ENCODE measurements around the gene PRR7. TPM values are rescaled to one million over a fixed set of nuclear protein-coding genes. Genes with fewer than 3 reads are reported as not detected.

PRR7 gene
- polyA plus RNA-seq, 3 donors: 1.8 to 17.4 (median 2.1) TPM

DNA sequence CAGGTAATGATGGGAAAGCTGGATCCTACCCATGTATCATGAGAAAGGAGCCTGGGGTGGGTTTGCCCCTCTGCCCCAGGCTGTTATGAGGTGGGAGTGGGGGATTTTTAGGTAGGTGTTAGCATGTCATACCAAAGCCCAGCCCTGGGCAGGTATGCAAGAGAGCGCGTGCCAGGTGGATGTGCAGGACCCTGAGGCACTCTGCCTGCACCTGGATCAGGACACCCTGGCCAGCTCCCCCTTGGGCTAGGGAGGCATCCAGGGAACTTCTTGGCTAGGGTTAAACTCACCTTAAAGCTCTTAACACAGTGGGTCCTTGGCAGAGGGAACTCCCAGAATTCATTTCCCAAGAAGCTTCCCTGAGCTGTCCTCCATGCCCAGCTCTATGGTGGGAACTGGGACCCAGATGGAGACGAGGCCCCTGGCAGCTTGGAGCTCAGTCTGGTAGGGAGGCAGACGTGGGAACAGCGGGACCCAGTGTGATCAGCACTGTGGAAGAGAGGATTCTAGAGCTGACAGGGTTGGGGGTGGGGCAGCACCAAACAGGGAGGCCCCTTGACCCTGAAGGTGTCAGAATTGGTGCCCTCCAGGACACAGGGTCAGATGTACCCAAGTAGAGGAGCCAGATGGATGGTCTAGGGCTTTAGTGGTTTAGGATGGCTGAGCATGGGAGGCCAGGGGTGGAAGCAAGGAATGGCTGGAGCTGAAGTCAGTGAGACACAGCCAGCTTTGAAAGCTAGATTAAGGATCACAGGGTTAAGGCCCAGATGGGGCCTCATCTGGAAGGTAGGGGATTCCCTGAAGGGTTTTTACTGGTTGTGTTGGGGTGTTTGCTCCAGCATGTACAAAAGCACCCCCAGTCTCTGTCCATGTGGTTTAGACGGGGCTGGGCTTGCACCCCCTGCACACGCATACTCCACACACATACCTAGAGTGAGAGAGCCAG, 2.2 kb upstream of the PRR7 start:
- Histone ChIP-seq H3K4me1 (ENCODE audit: control insufficient read depth in 1 of 2, insufficient read depth in 2 of 2, low read length in 2 of 2) (peaks cover 38 to 57% of the 10 kb centered on the region in 2 donors), H2AFZ (ENCODE audit: insufficient read depth, low read depth, low read length, poor library complexity, severe bottlenecking) (no peak overlapping the region), H3K36me3 (replicated peaks in 1 of 2; ENCODE audit: control insufficient read depth in 1 of 2, insufficient read depth in 2 of 2, low read length in 2 of 2) (peaks cover 42 to 45% of the 10 kb centered on the region in 2 donors), H3K27ac (ENCODE audit: low read depth in 1 of 2, low read length in 2 of 2) (no peak overlapping the region), H3K27me3 (ENCODE audit: control insufficient read depth in 2 of 2, insufficient read depth in 2 of 2, low read length in 2 of 2) (peaks cover 0 to 18% of the 10 kb centered on the region in 2 donors), H4K20me1 (ENCODE audit: insufficient read depth, low read length) (peaks cover 84% of the 10 kb centered on the region), H3K4me3 (replicated peaks in 1 of 3; ENCODE audit: low read depth in 2 of 3, low read length in 3 of 3) (no peak overlapping the region), H3K9me3 (replicated peaks in 1 of 2; ENCODE audit: control insufficient read depth in 1 of 2, insufficient read depth in 1 of 2, low read length in 2 of 2) (no peaks in the 10 kb centered on the region), H3K79me2 (ENCODE audit: insufficient read depth, low read length) (no peaks in the 10 kb centered on the region), H3K9ac (ENCODE audit: insufficient read depth, low read length, poor library complexity, severe bottlenecking) (no peak overlapping the region), H3K4me2 (replicated peaks; ENCODE audit: extremely low read depth, low read length, poor library complexity, severe bottlenecking) (no peak overlapping the region)
- 84% methylated on average over 5 of the region's 7 CpGs for WGBS (ENCODE audit: insufficient coverage)
- no peak for DNase-seq
- Mint-ChIP-seq H3K27ac (peak overlapping the region in 4 of 7 donors; percentile 18 to 79 (median 73)), H3K4me1 (peaks cover 41% of the 10 kb centered on the region), H3K27me3 (ENCODE audit: low read depth in 3 of 3) (peaks cover 18 to 30% (median 23%) of the 10 kb centered on the region in 3 donors), H3K9me3 (peaks cover 0 to 3% (median 0%) of the 10 kb centered on the region in 7 donors), H3K36me3 (peaks cover 39 to 41% of the 10 kb centered on the region in 2 donors), H3K4me3 (no peak overlapping the region)
- TF ChIP-seq, protein P1, sequence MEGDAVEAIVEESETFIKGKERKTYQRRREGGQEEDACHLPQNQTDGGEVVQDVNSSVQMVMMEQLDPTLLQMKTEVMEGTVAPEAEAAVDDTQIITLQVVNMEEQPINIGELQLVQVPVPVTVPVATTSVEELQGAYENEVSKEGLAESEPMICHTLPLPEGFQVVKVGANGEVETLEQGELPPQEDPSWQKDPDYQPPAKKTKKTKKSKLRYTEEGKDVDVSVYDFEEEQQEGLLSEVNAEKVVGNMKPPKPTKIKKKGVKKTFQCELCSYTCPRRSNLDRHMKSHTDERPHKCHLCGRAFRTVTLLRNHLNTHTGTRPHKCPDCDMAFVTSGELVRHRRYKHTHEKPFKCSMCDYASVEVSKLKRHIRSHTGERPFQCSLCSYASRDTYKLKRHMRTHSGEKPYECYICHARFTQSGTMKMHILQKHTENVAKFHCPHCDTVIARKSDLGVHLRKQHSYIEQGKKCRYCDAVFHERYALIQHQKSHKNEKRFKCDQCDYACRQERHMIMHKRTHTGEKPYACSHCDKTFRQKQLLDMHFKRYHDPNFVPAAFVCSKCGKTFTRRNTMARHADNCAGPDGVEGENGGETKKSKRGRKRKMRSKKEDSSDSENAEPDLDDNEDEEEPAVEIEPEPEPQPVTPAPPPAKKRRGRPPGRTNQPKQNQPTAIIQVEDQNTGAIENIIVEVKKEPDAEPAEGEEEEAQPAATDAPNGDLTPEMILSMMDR (IDR thresholded peaks at IDR 0.05): no peak
- intact Hi-C loops (cut with micrococcal nuclease): loop anchor here in 1 of 2 donors (2.0 kb wide), 1 partner anchor 14 kb away; no protein-coding TSS in a partner anchor

DNA sequence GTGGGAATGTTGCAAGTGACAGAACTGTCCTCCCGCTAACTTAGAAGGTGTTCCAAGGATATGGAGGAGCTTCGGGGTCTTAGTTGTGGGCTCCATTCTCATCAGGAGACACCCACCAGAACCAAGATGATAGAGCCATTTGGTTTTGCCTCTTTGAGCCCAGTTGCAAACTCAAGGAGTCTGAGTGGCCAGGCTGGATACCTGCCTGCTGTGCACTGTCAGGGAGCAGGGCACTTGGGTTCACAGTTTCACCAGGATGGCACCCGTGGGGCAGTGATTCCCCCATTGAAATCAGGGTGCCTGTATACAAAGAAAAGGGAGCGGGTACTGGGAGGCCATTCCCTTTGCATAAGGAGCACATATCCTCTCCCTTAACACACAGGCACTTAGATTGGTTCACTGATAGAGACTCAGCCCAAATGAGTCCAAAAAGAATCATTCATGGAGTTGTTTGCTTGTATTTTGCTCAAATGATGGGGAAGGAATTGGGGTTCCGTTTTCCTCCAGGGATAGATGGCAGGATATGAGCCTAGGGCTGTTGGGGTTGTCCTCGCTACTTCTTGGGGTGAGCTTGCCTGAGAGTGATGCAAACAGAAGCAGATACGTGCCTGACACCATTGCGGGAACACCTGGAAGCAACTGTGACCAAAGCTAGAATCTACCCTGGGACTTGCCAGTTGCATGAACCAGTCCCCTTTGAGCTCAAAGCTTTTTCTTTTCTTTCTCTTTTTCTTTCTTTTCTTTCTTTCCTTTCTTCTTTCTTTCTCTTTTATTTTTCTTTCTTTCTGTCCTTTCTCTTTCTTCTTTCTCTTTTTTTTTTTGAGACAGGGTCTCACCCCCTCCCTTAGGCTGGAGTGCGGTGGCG, 1.3 kb upstream of the PRR7 start:
- Mint-ChIP-seq H3K36me3 (peaks cover 30 to 32% of the 10 kb centered on the region in 2 donors), H3K27ac (peak overlapping the region in 6 of 7 donors; percentile 42 to 79 (median 54)), H3K9me3 (peaks cover 0 to 3% (median 0%) of the 10 kb centered on the region in 7 donors), H3K27me3 (ENCODE audit: low read depth in 3 of 3) (peaks cover 24 to 39% (median 30%) of the 10 kb centered on the region in 3 donors), H3K4me1 (peaks cover 41% of the 10 kb centered on the region), H3K4me3 (peak overlapping the region; percentile 45 to 73)
- H3K9ac ChIP-seq (ENCODE audit: insufficient read depth, low read length, poor library complexity, severe bottlenecking): no peak overlapping the region
- peaks cover 35% of the 10 kb centered on the region in 2 donors for H3K36me3 ChIP-seq (replicated peaks in 1 of 2; ENCODE audit: control insufficient read depth in 1 of 2, insufficient read depth in 2 of 2, low read length in 2 of 2)
- H3K4me1 ChIP-seq (ENCODE audit: control insufficient read depth in 1 of 2, insufficient read depth in 2 of 2, low read length in 2 of 2): peaks cover 38 to 57% of the 10 kb centered on the region in 2 donors
- peaks cover 75% of the 10 kb centered on the region for H4K20me1 ChIP-seq (ENCODE audit: insufficient read depth, low read length)
- peaks cover 0 to 27% of the 10 kb centered on the region in 2 donors for H3K27me3 ChIP-seq (ENCODE audit: control insufficient read depth in 2 of 2, insufficient read depth in 2 of 2, low read length in 2 of 2)
- intact Hi-C loops (cut with micrococcal nuclease): loop anchor here in 1 of 2 donors (2.0 kb wide), 1 partner anchor 14 kb away; no protein-coding TSS in a partner anchor
- DNase-seq: no peak
- TF ChIP-seq, protein P1 (IDR thresholded peaks at IDR 0.05): no peak
- no peak overlapping the region for H2AFZ ChIP-seq (ENCODE audit: insufficient read depth, low read depth, low read length, poor library complexity, severe bottlenecking)
- peak overlapping the region; percentile 86 for H3K4me2 ChIP-seq (replicated peaks; ENCODE audit: extremely low read depth, low read length, poor library complexity, severe bottlenecking)
- no peak overlapping the region for H3K27ac ChIP-seq (ENCODE audit: low read depth in 1 of 2, low read length in 2 of 2)
- H3K79me2 ChIP-seq (ENCODE audit: insufficient read depth, low read length): no peaks in the 10 kb centered on the region
- no peaks in the 10 kb centered on the region for H3K9me3 ChIP-seq (replicated peaks in 1 of 2; ENCODE audit: control insufficient read depth in 1 of 2, insufficient read depth in 1 of 2, low read length in 2 of 2)
- 57% methylated on average over 5 of the region's 10 CpGs for WGBS (ENCODE audit: insufficient coverage)
- peak overlapping the region in 1 of 3 experiments; percentile 73 for H3K4me3 ChIP-seq (replicated peaks in 1 of 3; ENCODE audit: low read depth in 2 of 3, low read length in 3 of 3)
